Measurements from ENCODE around the gene PAK4. TPM values are rescaled to one million over a fixed set of nuclear protein-coding genes. Genes with fewer than 3 reads are reported as not detected.

The PAK4 gene
- total and polyA plus RNA-seq, 9 of the 15 experiments (the other 6 are each of a cell fraction or from before 2014, with no cell fraction given) = 0.21 to 33.5 (median 5.8) TPM

DNA sequence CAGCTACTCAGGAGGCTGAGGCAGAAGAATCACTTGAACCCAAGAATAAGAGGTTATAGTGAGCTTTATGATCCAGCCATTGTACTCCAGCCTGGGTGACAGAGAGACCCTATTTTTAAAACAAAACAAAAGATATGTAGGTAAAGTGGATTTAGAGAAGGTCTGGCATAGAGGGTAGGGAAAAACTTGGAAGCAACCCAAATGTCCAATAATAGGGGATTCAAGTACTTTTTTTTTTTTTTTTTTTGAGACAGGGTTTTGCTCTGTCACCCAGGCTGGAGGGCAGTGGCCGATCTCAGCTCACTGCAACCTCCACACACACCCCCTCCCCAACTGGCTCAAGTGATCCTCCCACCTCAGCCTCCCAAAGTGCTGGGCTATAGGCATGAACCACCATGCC lies 5.8 kb upstream of the PAK4 start (continued):
- TF ChIP-seq SMAD1 (IDR thresholded peaks at IDR 0.05; ENCODE audit: low read depth, low read length, partially characterized antibody) = no peak
- TF ChIP-seq SMAD2 (IDR thresholded peaks at IDR 0.05; ENCODE audit: low read depth, low read length) = no peak
- no peak for TF ChIP-seq SRF (CRISPR knock-in tag; IDR thresholded peaks at IDR 0.05)
- no peak for TF ChIP-seq RBM15 (IDR thresholded peaks at IDR 0.05; ENCODE audit: insufficient read depth, low read length)
- TF ChIP-seq SAFB (IDR thresholded peaks at IDR 0.05; ENCODE audit: borderline replicate concordance, low read depth, low read length) = no peak
- no peak for TF ChIP-seq ZBTB17 (CRISPR knock-in tag; IDR thresholded peaks at IDR 0.05)
- no peak for TF ChIP-seq POLR2A (conservative IDR thresholded peaks at IDR 0.05)
- TF ChIP-seq, protein P1, sequence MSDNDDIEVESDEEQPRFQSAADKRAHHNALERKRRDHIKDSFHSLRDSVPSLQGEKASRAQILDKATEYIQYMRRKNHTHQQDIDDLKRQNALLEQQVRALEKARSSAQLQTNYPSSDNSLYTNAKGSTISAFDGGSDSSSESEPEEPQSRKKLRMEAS (CRISPR knock-in tag; IDR thresholded peaks at IDR 0.05) = no peak
- TF ChIP-seq CHCHD3 (CRISPR knock-in tag; IDR thresholded peaks at IDR 0.05) = no peak
- no peak for TF ChIP-seq RAD51 (IDR thresholded peaks at IDR 0.05; ENCODE audit: borderline replicate concordance, low read depth)
- TF ChIP-seq ZNF507 (tag; conservative IDR thresholded peaks at IDR 0.05) = no peak
- TF ChIP-seq, protein P2, sequence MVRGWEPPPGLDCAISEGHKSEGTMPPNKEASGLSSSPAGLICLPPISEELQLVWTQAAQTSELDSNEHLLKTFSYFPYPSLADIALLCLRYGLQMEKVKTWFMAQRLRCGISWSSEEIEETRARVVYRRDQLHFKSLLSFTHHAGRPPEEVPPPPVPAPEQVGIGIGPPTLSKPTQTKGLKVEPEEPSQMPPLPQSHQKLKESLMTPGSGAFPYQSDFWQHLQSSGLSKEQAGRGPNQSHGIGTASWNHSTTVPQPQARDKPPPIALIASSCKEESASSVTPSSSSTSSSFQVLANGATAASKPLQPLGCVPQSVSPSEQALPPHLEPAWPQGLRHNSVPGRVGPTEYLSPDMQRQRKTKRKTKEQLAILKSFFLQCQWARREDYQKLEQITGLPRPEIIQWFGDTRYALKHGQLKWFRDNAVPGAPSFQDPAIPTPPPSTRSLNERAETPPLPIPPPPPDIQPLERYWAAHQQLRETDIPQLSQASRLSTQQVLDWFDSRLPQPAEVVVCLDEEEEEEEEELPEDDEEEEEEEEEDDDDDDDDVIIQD (CRISPR knock-in tag; IDR thresholded peaks at IDR 0.05) = no peak
- TF ChIP-seq, protein P3, sequence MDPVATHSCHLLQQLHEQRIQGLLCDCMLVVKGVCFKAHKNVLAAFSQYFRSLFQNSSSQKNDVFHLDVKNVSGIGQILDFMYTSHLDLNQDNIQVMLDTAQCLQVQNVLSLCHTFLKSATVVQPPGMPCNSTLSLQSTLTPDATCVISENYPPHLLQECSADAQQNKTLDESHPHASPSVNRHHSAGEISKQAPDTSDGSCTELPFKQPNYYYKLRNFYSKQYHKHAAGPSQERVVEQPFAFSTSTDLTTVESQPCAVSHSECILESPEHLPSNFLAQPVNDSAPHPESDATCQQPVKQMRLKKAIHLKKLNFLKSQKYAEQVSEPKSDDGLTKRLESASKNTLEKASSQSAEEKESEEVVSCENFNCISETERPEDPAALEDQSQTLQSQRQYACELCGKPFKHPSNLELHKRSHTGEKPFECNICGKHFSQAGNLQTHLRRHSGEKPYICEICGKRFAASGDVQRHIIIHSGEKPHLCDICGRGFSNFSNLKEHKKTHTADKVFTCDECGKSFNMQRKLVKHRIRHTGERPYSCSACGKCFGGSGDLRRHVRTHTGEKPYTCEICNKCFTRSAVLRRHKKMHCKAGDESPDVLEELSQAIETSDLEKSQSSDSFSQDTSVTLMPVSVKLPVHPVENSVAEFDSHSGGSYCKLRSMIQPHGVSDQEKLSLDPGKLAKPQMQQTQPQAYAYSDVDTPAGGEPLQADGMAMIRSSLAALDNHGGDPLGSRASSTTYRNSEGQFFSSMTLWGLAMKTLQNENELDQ (CRISPR knock-in tag; IDR thresholded peaks at IDR 0.05; ENCODE audit: borderline replicate concordance) = no peak
- no peak for TF ChIP-seq LCOR (CRISPR knock-in tag; IDR thresholded peaks at IDR 0.05)
